Dedifferentiated amniotic fluid mesenchymal stem cell (primary cell): ENCODE measurements around the gene LMCD1.
"Not testable (repeated sequence)": the region's sequence is repeated elsewhere in the genome, so short reads cannot be mapped to it uniquely, and the experiment has no call there.

Experiments
- DNase-seq: peaks from one replicate; pipeline ENCODE4 v3.0.0-alpha.2; 2016; ENCODE audit errors: extremely low spot score

The LMCD1 gene

DNA sequence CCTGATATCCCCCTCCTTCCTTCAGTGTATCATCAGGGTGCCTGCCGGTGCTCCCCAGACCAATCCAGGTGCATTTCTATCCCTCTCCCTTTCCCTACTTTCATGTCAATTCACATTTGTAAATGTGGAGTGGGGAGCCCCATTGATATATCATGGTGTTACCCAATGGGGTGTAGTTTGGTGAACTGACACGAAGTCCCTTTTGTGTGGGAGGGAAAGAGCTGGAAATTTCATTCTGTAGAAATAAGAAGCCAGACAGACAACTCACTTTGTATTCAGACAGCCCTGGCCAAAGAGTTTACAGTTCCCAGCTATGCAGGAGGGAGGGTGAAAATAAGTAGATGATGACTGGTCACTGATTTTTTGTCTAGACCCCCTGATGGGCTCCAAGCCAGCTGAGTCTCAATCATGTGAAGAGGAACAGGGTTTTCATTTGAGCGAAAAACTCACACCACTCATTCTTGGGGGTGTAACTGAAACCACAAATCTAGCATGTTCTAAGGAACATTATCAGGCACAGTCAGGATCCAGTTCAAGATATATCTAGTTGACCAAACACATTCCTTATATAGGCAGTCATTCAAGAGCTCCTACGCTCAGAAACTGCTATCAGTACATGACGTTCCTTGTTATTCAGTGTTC, 58.9 kb downstream of the LMCD1 start:
- no peak for DNase-seq

DNA sequence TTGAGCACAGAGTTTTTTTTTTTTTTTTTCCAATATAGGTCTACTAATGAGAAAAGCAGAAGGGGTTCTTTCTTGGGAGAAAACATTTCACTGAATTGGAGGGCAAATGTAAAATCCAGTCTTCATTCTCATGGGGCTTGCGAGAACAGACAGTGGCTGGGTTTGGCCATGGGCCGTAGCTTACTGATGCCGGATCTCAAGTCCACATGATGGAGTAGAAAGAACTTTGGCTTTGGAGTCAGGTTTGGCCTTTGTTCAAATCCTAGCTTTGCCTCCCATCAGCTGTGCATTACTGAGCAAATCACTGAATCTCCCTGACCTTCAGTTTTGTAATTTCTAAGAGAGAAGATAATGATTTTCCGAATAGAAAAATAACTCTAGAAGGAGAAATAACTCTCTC, 59.7 kb downstream of the LMCD1 start:
- DNase-seq: no peak

DNA sequence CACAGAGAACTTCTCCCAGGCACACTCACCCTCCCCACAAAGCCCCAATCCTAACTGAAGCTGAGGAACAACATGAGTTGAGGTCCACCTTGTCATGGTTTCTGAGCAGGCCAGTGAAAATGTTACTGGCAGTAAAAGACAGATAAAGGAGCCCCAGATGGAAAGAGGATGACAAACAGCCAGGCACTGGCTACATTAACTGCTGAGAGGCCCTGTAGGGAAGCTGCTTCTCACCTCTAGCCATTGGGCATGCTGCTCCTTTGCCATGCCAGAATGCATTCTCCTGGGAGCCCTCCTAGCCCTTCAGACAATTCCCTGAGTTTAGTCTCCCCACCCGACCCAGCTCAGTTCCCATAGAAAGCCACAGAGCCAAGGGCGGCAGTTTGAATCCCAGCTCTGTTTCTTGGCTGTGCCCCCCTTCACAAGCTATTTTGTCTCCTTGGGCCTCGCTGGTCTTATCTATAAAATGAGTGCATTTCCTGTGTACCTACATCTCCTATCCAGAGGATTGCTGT, 60.5 kb downstream of the LMCD1 start:
- no peak for DNase-seq

DNA sequence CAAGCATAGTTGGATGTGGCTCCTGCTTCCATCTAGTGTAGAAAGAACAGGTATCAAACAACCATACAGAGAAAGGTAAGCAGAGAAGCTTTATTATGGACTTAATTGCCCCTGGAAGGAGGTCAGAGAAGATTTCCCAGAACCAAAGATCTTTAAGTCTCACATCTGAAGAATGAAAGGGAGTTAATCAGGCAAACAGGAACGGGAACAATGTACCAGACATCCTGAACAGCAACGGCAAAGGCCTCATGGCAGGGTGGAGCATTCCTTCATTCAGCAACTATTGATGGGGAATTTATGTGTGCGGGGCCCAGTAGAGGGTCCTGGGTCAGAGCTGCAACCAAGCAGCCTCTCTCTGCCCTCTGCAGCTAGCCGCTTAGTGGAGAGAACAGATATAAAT, 61.5 kb downstream of the LMCD1 start:
- no peak for DNase-seq

DNA sequence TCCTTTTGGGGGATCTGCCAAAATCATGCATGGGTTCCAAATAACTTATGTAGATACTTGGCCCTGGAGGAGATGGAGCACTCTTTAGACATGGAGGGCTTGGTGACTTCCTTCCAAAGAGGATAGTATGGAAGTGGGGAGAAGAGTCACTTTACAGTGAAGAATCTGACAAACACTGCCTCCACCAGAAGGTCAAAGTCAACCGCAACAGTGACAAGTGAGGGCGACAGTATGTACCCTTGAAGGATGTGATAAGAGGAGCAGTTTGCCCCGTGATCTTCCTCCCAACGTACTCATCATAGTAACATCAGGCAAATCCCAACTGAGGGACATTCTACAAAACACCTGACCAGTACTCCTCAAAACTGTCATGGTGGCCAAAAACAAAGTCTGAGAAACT, 62.0 kb downstream of the LMCD1 start:
- no peak for DNase-seq

DNA sequence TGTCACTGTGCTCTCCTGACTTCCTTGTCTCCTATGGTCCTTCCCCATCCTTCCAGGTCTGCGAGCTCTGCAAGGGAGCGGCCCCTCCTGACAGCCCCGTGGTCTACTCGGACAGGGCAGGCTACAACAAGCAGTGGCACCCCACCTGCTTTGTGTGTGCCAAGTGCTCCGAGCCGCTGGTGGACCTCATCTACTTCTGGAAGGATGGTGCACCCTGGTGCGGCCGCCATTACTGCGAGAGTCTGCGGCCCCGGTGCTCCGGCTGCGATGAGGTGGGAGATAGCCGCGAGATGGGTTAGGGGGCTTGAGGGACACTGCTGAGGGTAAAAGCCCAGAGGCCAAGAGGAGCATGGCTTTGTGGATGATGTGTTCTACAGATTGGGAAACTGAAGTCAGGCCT, 63.8 kb downstream of the LMCD1 start:
- DNase-seq: no peak

DNA sequence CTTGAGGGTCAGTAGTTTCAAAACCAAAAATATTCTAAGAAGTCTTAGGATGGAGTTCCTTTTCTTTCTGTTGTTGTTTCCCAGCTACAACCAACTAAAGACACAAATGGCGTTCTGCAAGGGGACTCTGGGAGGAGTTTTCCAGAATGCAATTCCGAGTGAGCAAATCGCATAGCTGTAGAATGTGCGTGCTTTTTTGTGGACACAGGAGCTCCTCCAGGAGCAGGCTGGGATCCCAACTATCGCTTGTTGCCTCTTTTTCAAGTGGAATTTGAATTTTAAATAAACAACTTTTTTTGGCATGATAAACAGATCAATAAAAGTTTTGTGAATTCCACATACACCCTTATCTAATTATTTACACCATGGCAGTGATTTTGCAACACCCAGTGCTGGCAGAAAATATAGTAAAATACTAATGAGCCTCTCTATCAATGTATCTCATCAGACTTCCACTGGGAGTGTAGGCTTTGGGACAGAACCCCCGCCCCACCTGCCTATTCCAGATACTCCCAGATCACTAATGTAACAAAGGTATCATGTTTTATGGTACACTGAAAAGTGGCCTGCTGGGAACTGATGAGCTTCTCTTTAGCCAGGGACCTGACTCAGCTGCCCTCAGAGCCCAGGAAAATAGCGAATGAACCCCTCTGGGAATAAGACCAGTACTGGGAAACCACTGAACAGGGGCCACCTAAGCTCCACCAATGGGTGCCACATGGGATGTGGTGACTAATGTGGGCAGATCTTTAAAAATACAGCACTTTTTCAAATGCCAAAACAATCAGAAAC, 66.4 kb downstream of the LMCD1 start:
- no peak for DNase-seq

DNA sequence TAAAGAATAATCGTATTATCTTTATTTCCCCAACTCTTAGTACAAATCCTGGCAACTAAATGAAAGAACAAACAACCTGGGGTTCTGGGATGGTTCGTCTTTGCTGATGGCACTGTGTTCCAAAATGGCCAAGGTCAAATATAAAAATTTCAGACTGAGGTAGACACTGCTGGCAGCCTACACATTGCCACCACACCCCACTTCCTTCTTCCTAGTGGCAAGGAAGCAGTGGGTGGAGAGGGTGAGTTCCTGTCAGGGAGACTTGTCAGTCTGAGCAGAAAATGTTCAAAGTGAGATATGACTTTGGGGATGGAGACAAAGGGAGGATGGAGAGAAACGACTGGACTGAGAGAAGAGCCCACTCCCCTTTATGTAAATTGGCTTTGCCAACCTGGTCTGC, 69.6 kb downstream of the LMCD1 start:
- no peak for DNase-seq

DNA sequence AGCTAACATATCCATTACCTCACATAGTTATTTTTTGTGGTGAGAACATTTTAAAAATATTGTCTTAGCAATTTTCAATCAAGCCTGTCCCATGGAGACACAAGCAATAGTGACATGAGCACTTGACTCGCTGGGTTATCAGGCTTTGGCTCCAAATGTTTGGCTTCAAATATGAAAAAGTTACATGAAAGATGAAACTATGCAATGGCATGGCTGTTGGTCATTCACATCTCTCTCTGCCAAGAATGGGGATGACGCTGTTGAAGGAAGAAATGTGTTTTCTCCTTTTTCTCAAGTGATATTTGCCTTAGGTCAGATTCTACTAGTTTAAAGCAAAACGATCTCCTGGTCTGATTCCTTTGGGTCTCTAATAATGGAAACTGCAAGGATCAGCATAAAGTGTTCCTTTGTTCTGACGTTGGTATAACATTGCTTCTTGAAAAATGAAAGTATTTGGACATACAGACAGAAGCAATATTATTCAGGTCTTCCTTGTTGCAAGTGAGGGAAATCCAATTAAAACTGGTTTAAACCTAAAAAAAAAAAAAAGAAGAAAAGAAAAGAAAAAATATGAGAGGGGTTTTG, 71.8 kb downstream of the LMCD1 start:
- DNase-seq: no peak

DNA sequence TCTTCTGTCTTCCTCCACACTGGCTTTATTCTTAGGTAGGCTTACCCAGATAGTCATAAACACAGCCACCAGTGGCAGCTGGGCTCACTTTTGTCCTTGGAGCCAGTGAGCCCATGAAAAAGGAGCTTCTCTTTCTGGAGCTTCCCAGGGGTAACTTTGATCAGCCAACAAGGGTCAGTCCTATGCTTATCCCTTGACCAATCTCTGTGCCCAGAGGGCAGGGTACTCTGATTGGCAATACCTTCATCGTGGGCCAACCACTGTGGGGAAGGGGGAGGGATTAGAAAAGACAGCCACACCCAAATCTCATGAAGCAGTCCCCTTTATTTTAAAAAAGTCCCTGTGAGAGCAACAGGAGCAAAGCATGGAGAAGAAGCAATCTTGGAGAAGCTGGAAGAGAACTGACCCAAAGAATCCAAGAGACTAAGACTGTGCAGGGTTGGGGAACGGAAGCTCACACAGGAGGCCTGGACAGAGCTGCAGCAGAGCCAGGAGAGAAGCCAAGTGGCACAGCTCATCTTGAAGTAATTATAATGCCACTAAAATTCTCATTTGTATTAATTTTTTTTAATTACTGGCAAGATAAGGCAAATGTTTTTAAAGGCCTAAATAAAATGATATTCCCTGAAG, 72.5 kb downstream of the LMCD1 start:
- DNase-seq: no peak

DNA sequence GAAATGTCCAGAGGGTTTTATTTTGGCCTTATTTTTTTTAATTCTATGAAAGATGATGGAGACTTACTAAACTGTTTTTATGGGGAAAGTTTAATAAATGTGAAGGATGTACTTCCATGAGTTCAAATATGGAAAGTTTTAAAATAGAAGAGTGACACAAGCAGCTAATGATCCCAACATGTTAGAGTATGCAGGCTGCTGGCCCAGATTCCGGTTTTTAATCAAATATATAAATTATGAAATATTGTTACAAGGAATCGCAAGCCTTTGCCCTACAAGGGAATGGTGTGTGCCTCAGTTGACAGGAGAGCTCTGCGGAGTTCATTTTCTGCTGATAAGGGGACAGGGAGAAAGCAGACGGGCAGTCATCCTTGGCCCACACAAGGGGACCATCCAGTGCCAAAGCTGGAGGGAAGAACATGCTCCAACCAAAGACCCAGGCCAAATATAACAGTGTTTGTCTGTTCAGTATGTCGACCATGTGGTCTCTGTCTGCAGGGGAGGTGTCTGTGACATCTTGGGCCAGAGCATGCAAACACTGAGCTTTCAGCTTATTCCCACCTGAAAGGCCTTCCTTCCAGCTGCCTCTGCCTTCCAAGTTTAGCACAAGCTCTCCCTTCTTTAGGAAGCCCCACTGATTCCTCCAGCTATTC, 73.2 kb downstream of the LMCD1 start:
- no peak for DNase-seq

DNA sequence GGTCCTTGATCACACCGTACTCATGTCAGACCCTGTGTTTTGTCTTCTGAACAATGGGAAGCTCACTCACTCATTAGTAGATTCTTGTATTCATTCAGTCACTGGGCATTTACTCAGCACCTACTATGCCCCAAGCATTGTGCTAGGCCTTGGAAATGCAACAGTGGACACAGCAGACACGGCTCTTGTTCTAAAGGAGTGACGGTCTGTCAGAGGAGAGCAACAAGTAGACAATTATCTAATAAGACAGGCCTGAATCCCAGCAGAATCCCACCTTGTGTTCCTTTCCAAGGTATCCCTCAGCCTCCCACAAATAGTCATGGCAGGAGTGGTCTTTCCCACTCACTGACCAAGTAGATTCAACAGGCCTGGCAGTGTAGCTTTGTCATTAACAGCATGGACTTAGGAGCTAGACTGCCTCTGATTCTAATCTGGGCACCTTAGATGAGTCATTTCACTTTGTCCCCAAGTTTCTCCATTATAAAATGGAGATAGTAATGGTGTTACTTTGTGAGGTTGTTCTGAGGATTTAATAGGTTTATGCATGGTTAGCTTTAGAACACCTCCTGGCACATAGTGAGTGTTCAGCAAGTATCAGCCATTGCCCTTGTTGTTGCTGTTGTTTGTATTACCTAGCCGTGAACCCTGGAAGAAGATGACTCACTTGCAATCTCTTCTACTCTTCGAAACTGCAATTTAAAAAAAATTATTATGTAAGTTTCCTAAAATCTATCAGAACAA, 73.9 kb downstream of the LMCD1 start:
- no peak for DNase-seq

DNA sequence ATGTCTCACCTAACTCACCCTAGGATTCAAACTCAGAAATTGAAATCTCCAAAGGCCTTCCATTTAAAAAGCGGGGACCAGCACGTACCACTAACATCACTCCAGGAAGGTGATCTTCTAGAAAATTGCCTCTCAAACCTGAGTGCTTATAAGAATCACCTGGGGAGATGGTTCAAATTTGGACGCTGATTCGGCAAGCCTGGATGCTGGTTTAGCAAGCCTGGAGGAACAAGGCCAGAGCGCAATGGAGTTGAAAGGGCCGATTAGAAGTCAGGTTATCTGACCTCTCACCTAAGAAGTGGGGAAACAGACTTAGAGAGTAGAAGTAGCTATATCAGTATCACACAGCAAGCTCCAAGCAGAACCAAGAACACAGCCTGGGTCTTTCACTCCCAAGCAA, 74.8 kb downstream of the LMCD1 start:
- DNase-seq: no peak

DNA sequence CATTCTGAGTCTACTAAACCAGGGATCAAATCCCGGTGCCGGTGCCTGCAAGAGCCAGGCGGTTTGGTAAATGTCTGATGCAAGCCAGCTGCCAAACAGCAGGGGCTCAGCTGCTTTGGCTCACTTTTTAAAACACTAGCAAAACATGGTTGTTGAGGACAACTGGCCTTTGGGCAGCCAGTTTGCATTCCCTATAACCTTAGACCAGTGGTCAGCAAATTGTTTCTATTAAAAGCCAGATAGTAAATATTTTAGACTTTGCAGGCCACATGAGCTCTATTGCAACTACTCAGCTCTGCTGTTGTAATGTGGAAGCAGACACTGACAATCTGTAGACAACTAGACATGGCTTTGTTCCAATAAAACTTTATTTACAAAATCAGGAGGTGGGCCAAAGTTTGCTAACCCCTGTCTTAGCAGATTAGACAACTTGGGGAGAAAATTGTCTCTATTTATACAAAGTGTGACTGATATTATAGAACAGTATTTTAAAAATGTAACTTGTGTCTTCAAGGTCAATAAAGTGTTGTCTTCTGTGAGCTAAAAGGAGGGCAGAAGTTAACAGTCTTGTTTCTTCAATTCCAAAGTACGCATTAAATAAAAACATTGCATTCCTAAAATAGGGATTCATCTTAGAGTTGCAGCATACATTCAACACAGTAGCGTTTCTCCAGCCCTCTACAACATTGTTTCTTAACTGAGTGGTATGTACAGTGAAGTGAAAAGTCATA, 75.4 kb downstream of the LMCD1 start:
- peak; percentile 60 for DNase-seq

DNA sequence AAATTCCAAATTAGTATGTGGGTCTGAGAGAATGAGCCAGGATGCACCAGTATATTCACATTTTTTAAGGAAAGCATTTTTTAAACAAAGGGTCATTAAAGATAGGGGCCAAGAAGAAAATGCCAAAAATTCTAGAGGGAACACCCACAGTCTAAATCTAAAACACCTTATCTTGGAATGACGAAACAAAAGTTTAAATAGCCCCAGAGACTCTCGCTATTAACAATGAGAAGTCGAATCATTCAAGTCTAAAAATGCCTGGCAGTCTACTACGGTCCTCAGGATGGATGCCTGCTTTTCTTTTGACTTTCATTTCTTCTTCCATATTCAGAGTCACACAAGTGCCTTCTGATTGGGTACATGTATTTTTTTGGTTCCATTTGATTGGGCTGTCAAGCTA, 76.7 kb downstream of the LMCD1 start:
- DNase-seq: no peak

DNA sequence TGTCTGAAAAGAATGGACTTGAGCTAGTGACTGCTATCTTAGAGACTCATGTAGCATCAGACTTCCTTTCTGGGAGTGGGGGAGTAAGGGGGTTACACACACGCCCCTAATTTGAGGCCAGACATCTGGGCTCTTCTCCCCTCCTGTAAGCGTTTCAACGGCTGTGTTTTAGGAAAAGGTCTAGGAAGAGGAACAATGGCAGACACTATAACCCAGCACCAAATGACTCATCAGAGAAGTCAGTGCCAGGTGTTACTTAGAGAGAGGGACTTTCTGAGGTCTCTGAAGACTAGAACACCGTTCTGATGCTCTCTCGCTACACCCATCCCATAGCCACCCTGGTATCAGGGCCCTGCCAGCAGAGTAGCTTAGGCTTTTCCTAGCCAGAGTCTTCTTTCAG, 77.5 kb downstream of the LMCD1 start:
- DNase-seq: no peak

DNA sequence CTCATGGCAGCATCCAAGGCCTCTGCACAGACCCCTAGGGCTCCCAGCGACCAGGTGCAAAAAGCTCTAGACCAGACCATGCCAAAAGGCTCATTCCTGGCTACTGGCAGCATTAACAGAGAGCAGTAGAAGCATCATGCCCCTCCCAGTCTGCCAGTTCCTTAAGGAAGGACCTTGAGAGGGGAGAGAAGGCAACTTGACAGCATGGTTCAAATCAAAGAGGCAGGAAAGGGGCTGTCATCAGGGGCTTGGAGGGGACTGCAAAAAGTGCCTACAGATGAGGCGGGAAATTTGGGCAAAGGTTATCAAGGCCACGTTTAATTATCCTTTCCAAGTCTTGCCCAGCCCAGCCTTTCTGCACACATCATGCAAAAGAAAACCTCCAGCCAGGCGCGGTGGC, 78.3 kb downstream of the LMCD1 start:
- DNase-seq: no peak

DNA sequence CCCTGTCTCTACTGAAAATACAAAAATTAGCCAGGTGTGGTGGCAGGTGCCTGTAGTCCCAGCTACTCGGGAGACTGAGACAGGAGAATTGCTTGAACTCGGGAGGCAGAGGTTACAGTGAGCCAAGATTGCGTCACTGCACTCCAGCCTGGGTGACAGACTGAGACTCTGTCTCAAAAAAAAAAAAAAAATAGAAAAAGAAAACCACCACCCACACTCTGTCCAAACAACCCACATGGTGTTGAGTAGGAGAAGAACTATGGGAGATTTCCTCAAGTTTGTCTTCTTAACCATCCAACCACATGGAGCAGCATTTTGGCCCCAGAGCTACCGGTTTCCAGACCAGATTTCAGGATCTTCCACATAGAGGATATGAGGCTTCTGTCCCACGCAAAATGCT, 78.8 kb downstream of the LMCD1 start:
- DNase-seq: not testable (repeated sequence)

DNA sequence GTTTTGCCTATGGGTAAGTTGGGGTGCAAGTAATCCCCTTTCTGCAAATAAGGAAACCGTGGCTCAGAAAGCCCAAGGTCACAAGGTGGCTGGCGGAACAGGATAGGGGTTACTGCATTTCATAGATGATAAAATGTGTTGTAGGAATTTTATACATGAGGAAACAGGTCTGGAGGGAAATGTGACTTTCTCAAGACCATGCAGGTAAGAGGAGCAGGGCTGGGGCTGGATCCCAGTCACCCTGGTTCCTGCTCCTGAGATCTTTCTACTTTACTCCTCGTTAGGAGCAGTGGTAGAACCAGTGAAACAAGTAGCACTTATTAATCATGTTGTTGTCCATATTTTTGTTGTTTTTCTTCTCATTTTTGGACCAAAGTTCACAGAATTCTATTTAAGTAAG, 79.8 kb downstream of the LMCD1 start:
- no peak for DNase-seq

DNA sequence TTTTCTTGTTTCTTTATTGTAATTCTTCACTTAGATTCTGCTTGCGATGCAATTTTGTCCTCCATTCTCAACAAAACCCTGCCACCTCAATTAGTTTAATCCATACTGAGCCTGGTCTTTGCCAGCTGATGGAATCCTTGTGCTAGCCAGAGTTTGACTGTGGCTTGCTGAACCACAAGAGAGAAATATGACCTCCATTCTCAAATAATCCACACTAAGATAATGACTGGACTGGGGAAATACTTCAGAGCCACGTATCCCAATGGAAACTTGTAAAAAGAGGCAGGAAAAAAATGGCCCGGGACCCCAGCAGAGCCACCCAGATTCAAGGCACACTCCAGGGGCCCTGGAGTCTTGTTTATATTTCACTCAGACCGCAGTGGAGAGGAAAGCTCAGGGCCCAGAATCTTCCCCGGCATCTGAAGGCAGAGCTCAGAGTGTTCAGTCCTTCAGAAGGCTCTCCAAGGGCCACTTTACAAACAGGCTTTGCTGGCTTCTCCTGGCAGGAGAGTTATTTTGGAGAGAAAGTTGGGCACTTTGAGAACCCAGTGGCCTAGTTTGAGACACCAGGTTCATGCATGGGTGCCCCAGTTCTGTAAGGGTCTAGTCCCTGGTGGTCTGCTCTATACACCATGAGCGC, 80.3 kb downstream of the LMCD1 start:
- DNase-seq: no peak
